HepG2 (cell line): Measurements from ENCODE around the gene UPF3A. TPM values are rescaled to one million over a fixed set of nuclear protein-coding genes. Genes with fewer than 3 reads are reported as not detected.

Source experiments
- AHR ChIP-seq: IDR thresholded peaks from 2 replicates; pipeline ENCODE4 v1.6.1; 2018; ENCODE audit warnings: missing genetic modification reagents, missing compliant biosample characterization
- BCL3 ChIP-seq: sonication (generic); formaldehyde crosslinking; IDR thresholded peaks from 2 replicates; pipeline ENCODE4 v1.5.1; 2020; ENCODE audit warnings: mild to moderate bottlenecking, missing genetic modification reagents, moderate library complexity
- CBX1 ChIP-seq: IDR thresholded peaks from one replicate; pipeline ENCODE4 v1.6.1; 2016; ENCODE audit warnings: antibody characterized with exemption, low read depth
- EP300 ChIP-seq, 3 experiments: sonication (generic) in 1 of 3; formaldehyde crosslinking in 1 of 3; IDR thresholded peaks; 2 replicates each; pipeline versions ENCODE4 v1.5.1 to v1.6.1; 2011 to 2020; ENCODE audit warnings: low read depth in 2 of 3, low read length in 2 of 3, borderline replicate concordance in 1 of 3, improper control_type of control experiment in 1 of 3, mild to moderate bottlenecking in 1 of 3, missing genetic modification reagents in 1 of 3, moderate library complexity in 1 of 3
- HDAC1 ChIP-seq: sonication (generic); formaldehyde crosslinking; IDR thresholded peaks from 2 replicates; pipeline ENCODE4 v1.5.1; 2020; ENCODE audit warnings: mild to moderate bottlenecking, missing genetic modification reagents
- KDM5A ChIP-seq: fragments of 200-600 bp; sonication (generic); IDR thresholded peaks from 2 replicates; pipeline ENCODE4 v1.7.0; 2018; ENCODE audit warnings: antibody characterized with exemption, mild to moderate bottlenecking, low read length, borderline replicate concordance
- KLF9 ChIP-seq: IDR thresholded peaks from 2 replicates; pipeline ENCODE4 v1.6.1; 2016; ENCODE audit warnings: low read depth
- MED8 ChIP-seq: sonication (generic); formaldehyde crosslinking; IDR thresholded peaks from 2 replicates; pipeline ENCODE4 v1.8.1; 2023; ENCODE audit warnings: mild to moderate bottlenecking, missing genetic modification reagents; ENCODE audit not compliant: insufficient replicate concordance
- MIER3 ChIP-seq: IDR thresholded peaks from 2 replicates; pipeline ENCODE4 v1.6.1; 2016; ENCODE audit warnings: missing compliant biosample characterization, borderline replicate concordance
- NR2F1 ChIP-seq, 2 experiments: fragments of 450-650 bp in 1 of 2; formaldehyde crosslinking in 1 of 2; IDR thresholded peaks; 2 replicates each; pipeline versions ENCODE4 v1.5.0 to v1.6.1; 2016 to 2020; ENCODE audit warnings: mild to moderate bottlenecking in 1 of 2, missing compliant biosample characterization in 1 of 2, missing genetic modification reagents in 1 of 2, moderate library complexity in 1 of 2
- POLR2AphosphoS2 ChIP-seq: IDR thresholded peaks from 2 replicates; pipeline ENCODE4 v1.6.1; 2011; ENCODE audit warnings: low read depth, low read length, improper control_type of control experiment
- RFX3 ChIP-seq: IDR thresholded peaks from 2 replicates; pipeline ENCODE4 v1.6.1; 2016; ENCODE audit warnings: missing biosample characterization, missing genetic modification reagents
- SALL1 ChIP-seq: sonication (generic); formaldehyde crosslinking; IDR thresholded peaks from 2 replicates; pipeline ENCODE4 v1.8.0; 2022; ENCODE audit warnings: mild to moderate bottlenecking, missing genetic modification reagents
- SALL2 ChIP-seq: sonication (generic); formaldehyde crosslinking; IDR thresholded peaks from 2 replicates; pipeline ENCODE4 v1.8.1; 2023; ENCODE audit warnings: mild to moderate bottlenecking, missing genetic modification reagents, inconsistent platforms
- SKI ChIP-seq: fragments of 450-650 bp; IDR thresholded peaks from one replicate; pipeline ENCODE4 v1.6.1; 2018; ENCODE audit warnings: mild to moderate bottlenecking; ENCODE audit not compliant: partially characterized antibody
- SP140L ChIP-seq: sonication (generic); formaldehyde crosslinking; IDR thresholded peaks from 2 replicates; pipeline ENCODE4 v1.4.0; 2020; ENCODE audit warnings: missing genetic modification reagents, borderline replicate concordance
- TMF1 ChIP-seq: sonication (generic); formaldehyde crosslinking; IDR thresholded peaks from 2 replicates; pipeline ENCODE4 v1.8.1; 2022; ENCODE audit warnings: low read depth, missing genetic modification reagents
- ZFP1 ChIP-seq: IDR thresholded peaks from 2 replicates; pipeline ENCODE4 v1.6.1; 2016
- ZFP36L1 ChIP-seq: sonication (generic); formaldehyde crosslinking; IDR thresholded peaks from 2 replicates; pipeline ENCODE4 v1.8.0; 2022; ENCODE audit warnings: mild to moderate bottlenecking, missing genetic modification reagents, moderate library complexity
- ZFX ChIP-seq: sonication (generic); formaldehyde crosslinking; IDR thresholded peaks from 2 replicates; pipeline ENCODE4 v1.4.0; 2020; ENCODE audit warnings: mild to moderate bottlenecking, low read depth, missing genetic modification reagents, moderate library complexity
- ZNF274 ChIP-seq: sonication (generic); formaldehyde crosslinking; IDR thresholded peaks from 2 replicates; pipeline ENCODE4 v1.5.1; 2020; ENCODE audit warnings: mild to moderate bottlenecking, missing genetic modification reagents
- ZNF333 ChIP-seq: sonication (generic); formaldehyde crosslinking; IDR thresholded peaks from 2 replicates; pipeline ENCODE4 v1.4.0; 2020; ENCODE audit warnings: mild to moderate bottlenecking, missing genetic modification reagents, borderline replicate concordance
- ZNF33B ChIP-seq: sonication (generic); formaldehyde crosslinking; IDR thresholded peaks from 2 replicates; pipeline ENCODE4 v1.5.1; 2020; ENCODE audit warnings: mild to moderate bottlenecking, missing genetic modification reagents
- ZNF768 ChIP-seq: sonication (generic); formaldehyde crosslinking; IDR thresholded peaks from 2 replicates; pipeline ENCODE4 v1.4.0; 2020; ENCODE audit warnings: missing genetic modification reagents
- ZNF781 ChIP-seq: sonication (generic); formaldehyde crosslinking; IDR thresholded peaks from 2 replicates; pipeline ENCODE4 v1.5.1; 2020; ENCODE audit warnings: borderline replicate concordance, mild to moderate bottlenecking, missing genetic modification reagents; ENCODE audit errors: not compliant biosample characterization
- ZNF792 ChIP-seq: IDR thresholded peaks from 2 replicates; pipeline ENCODE4 v1.6.1; 2016
- ZSCAN9 ChIP-seq: IDR thresholded peaks from 2 replicates; pipeline ENCODE4 v1.6.1; 2016; ENCODE audit warnings: borderline replicate concordance
- ZXDC ChIP-seq: sonication (generic); formaldehyde crosslinking; IDR thresholded peaks from 2 replicates; pipeline ENCODE4 v1.5.0; 2020; ENCODE audit warnings: mild to moderate bottlenecking, missing genetic modification reagents
- polyA plus RNA-seq, 8 experiments: library from polyadenylated mRNA; depleted of rRNA in 3 of 8; stranded (reverse) in 7 of 8; unstranded in 1 of 8; fragments of >200 nt; fragmentation: Illumina TruSeq in 4 of 8; extraction: Trizol in 4 of 8; gene quantifications; 2 replicates each; pipeline versions ENCODE4 v1.2.1 to v1.2.3, GENCODE V29; 2011 to 2016; ENCODE audit warnings: low read depth in 4 of 8, missing spikeins in 1 of 8, mixed read lengths in 1 of 8; ENCODE audit not compliant: insufficient read depth in 1 of 8
- total RNA-seq, 5 experiments: library from RNA; depleted of rRNA; stranded (reverse); fragments of >200 nt; fragmentation: Illumina TruSeq; extraction: Trizol; gene quantifications; 2 replicates each; pipeline ENCODE4 v1.2.3, GENCODE V29; 2016; ENCODE audit warnings: low read depth in 1 of 5

Gene UPF3A
- total and polyA plus RNA-seq, 2 of the 13 experiments (the other 11 are each of a cell fraction or from before 2014, with no cell fraction given) = 60.2 to 63.8 TPM

- TF ChIP-seq HDAC1 (CRISPR knock-in tag) (peak; percentile 34), SP140L (CRISPR knock-in tag) (no peak; the same call in 1 of the 2 replicates), TMF1 (CRISPR knock-in tag) (peak; percentile 82), ZNF768 (CRISPR knock-in tag) (peak; percentile 64; the same call in 1 of the 2 replicates), ZNF274 (CRISPR knock-in tag) (peak; percentile 70), ZNF781 (CRISPR knock-in tag) (peak; percentile 94), SKI (no peak), KLF9 (CRISPR knock-in tag) (no peak), SALL2 (peak; percentile 70; the same call in 1 of the 2 replicates), NR2F1 (CRISPR knock-in tag; IDR thresholded peaks at IDR 0.05) (no peak), CBX1 (peak; percentile 100), ZSCAN9 (CRISPR knock-in tag) (peak; percentile 26; the same call in 1 of the 2 replicates), AHR (CRISPR knock-in tag) (no peak), ZFP36L1 (CRISPR knock-in tag) (peak; percentile 86), ZNF792 (CRISPR knock-in tag) (peak; percentile 73), RFX3 (CRISPR knock-in tag) (no peak), ZNF333 (CRISPR knock-in tag) (peak; percentile 55; the same call in 1 of the 2 replicates), EP300 (IDR thresholded peaks at IDR 0.05; ENCODE audit: low read depth in 2 of 2, low read length in 2 of 2) (0 out of 4 replicates have a peak, but pooled peaks of 1 of the 2 experiments have one; percentile 6), EP300 (CRISPR knock-in tag; IDR thresholded peaks at IDR 0.05; ENCODE audit: borderline replicate concordance) (peak; percentile 57; the same call in 1 of the 2 replicates), ZXDC (peak; percentile 72; the same call in 1 of the 2 replicates), BCL3 (peak; percentile 77), KDM5A (peak; percentile 60; the same call in 1 of the 2 replicates), POLR2AphosphoS2 (no peak), ZFP1 (CRISPR knock-in tag) (no peak), MIER3 (CRISPR knock-in tag) (peak; percentile 91), SALL1 (peak; percentile 95), ZNF33B (CRISPR knock-in tag) (peak; percentile 94), MED8 (peak; percentile 44), ZFX (peak; percentile 97)
These were observed 46.6 kb upstream of the UPF3A start, which contains the start of gene CDC16 (continued) for GRCh38 chr13:114234645-114235421.
